Erythroblast (primary cell): ENCODE data around the gene LIPG.

Experiments used
- GATA1 ChIP-seq: IDR thresholded peaks from 2 replicates; pipeline ENCODE4 v1.6.1; 2011; ENCODE audit warnings: low read depth, mild to moderate bottlenecking, control low read depth, low read length, moderate library complexity
- POLR2A ChIP-seq: IDR thresholded peaks from 2 replicates; pipeline ENCODE4 v1.6.1; 2011; ENCODE audit warnings: mild to moderate bottlenecking, low read length

- TF ChIP-seq POLR2A (no peak), GATA1 (no peak)
Measured at GRCh38 chr18:49648326-49648725, 86.5 kb downstream of the LIPG start.
